Hepatocyte (in vitro differentiated cells): ENCODE data around the gene HIP1. TPM values are rescaled to one million over a fixed set of nuclear protein-coding genes. Genes with fewer than 3 reads are reported as not detected.

Experiments
- DNase-seq: peaks from one replicate; pipeline ENCODE4 v3.0.0-alpha.2; 2016; ENCODE audit warnings: low spot score
- H2AFZ ChIP-seq: fragments of 200-600 bp; sonication (generic); 2 replicates; pipeline ENCODE4 v1.6.0; 2016; ENCODE audit warnings: antibody characterized with exemption, mild to moderate bottlenecking
- H3K27ac ChIP-seq: fragments of 200-600 bp; sonication (generic); 2 replicates; pipeline ENCODE4 v1.5.1; 2016; ENCODE audit warnings: mild to moderate bottlenecking
- H3K27me3 ChIP-seq: fragments of 200-600 bp; sonication (generic); 2 replicates; pipeline ENCODE4 v1.6.1; 2016
- H3K36me3 ChIP-seq: fragments of 200-600 bp; sonication (generic); replicated peaks from 2 replicates; pipeline ENCODE4 v1.5.1; 2016; ENCODE audit warnings: low read depth; ENCODE audit not compliant: insufficient read depth
- H3K4me1 ChIP-seq: fragments of 200-600 bp; sonication (generic); 2 replicates; pipeline ENCODE4 v1.5.1; 2016; ENCODE audit warnings: mild to moderate bottlenecking, moderate library complexity; ENCODE audit not compliant: insufficient read depth
- H3K4me2 ChIP-seq: fragments of 200-600 bp; sonication (generic); 2 replicates; pipeline ENCODE4 v1.6.0; 2016
- H3K4me3 ChIP-seq: fragments of 200-600 bp; sonication (generic); 2 replicates; pipeline ENCODE4 v1.5.1; 2016; ENCODE audit warnings: mild to moderate bottlenecking
- H3K79me2 ChIP-seq: fragments of 200-600 bp; sonication (generic); 2 replicates; pipeline ENCODE4 v1.6.0; 2017; ENCODE audit warnings: mild to moderate bottlenecking
- H3K9me2 ChIP-seq: fragments of 200-600 bp; sonication (generic); replicated peaks from 2 replicates; pipeline ENCODE4 v1.6.0; 2017; ENCODE audit warnings: mild to moderate bottlenecking; ENCODE audit not compliant: insufficient read depth
- H3K9me3 ChIP-seq: fragments of 200-600 bp; sonication (generic); 2 replicates; pipeline ENCODE4 v1.5.1; 2016; ENCODE audit warnings: low read depth, mild to moderate bottlenecking
- H4K20me1 ChIP-seq: fragments of 200-600 bp; sonication (generic); 2 replicates; pipeline ENCODE4 v1.6.0; 2016; ENCODE audit warnings: mild to moderate bottlenecking; ENCODE audit not compliant: insufficient read depth, poor library complexity, severe bottlenecking
- EZH2 ChIP-seq: fragments of 200-600 bp; sonication (generic); IDR thresholded peaks from 2 replicates; pipeline ENCODE4 v1.6.1; 2016; ENCODE audit warnings: antibody characterized with exemption, mild to moderate bottlenecking, borderline replicate concordance
- EZH2phosphoT487 ChIP-seq: fragments of 200-600 bp; sonication (generic); IDR thresholded peaks from one replicate; pipeline ENCODE4 v1.6.1; 2018; ENCODE audit warnings: antibody characterized with exemption, mild to moderate bottlenecking, low read depth, moderate library complexity; ENCODE audit not compliant: unreplicated experiment, severe bottlenecking
- WGBS: methylation state at CpG from one replicate; pipeline ENCODE4 v1.1.6; 2016; ENCODE audit warnings: low lambda C conversion rate; ENCODE audit errors: missing lambda C conversion rate; 5-methylcytosine and 5-hydroxymethylcytosine counted together
- polyA plus RNA-seq: library from polyadenylated mRNA; unstranded; fragments of >200 nt; fragmentation: Nextera tagmentation; extraction: Ambion mirVana; gene quantifications from 2 replicates; pipeline ENCODE4 v1.2.1, GENCODE V29; 2016
- total RNA-seq: library from RNA; depleted of rRNA; stranded (reverse); fragments of >200 nt; gene quantifications from 2 replicates; pipeline ENCODE4 v1.2.3, GENCODE V29; 2014
- TF ChIP-seq, protein P1 (sequence below): fragments of 200-600 bp; sonication (generic); IDR thresholded peaks from 2 replicates; pipeline ENCODE4 v1.5.1; 2016; ENCODE audit warnings: antibody characterized with exemption, mild to moderate bottlenecking; ENCODE audit not compliant: poor library complexity

Gene HIP1
- total and polyA plus RNA-seq, 2 experiments from 2014 or later: 8.3 to 14.5 TPM

DNA sequence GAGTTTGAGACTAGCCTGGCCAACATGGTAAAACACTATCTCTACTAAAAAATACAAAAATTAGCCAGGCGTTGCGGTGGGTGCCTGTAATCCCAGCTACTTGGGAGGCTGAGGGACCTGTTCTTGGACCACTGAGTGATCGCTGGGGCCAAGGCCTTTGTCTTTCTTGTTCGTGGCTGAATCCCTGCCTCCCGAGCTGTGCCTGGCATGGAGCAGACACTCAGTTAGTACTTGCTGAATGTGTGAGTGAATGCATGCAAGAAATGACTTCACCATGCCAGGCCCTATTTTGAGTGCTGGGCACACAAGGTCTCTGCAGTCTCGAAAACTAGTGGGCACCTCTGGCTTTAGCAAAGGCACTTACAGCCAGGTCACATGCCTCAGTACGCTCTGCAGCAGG is 85.1 kb downstream of the HIP1 start:
- no peaks in the 10 kb centered on the region for H3K27me3 ChIP-seq
- no peaks in the 10 kb centered on the region for H3K4me1 ChIP-seq
- H3K4me3 ChIP-seq: no peak overlapping the region
- DNase-seq: no peak
- H3K9me3 ChIP-seq: no peaks in the 10 kb centered on the region
- H3K9me2 ChIP-seq: no peaks in the 10 kb centered on the region
- no peaks in the 10 kb centered on the region for H3K36me3 ChIP-seq
- no peak overlapping the region for H2AFZ ChIP-seq
- H3K27ac ChIP-seq: no peak overlapping the region
- no peaks in the 10 kb centered on the region for H4K20me1 ChIP-seq
- WGBS: 99% methylated on average over 7 of the region's 7 CpGs
- TF ChIP-seq EZH2phosphoT487 (no peak), EZH2 (no peak)
- TF ChIP-seq, protein P1, sequence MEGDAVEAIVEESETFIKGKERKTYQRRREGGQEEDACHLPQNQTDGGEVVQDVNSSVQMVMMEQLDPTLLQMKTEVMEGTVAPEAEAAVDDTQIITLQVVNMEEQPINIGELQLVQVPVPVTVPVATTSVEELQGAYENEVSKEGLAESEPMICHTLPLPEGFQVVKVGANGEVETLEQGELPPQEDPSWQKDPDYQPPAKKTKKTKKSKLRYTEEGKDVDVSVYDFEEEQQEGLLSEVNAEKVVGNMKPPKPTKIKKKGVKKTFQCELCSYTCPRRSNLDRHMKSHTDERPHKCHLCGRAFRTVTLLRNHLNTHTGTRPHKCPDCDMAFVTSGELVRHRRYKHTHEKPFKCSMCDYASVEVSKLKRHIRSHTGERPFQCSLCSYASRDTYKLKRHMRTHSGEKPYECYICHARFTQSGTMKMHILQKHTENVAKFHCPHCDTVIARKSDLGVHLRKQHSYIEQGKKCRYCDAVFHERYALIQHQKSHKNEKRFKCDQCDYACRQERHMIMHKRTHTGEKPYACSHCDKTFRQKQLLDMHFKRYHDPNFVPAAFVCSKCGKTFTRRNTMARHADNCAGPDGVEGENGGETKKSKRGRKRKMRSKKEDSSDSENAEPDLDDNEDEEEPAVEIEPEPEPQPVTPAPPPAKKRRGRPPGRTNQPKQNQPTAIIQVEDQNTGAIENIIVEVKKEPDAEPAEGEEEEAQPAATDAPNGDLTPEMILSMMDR: no peak
- no peaks in the 10 kb centered on the region for H3K79me2 ChIP-seq
- no peak overlapping the region for H3K4me2 ChIP-seq

DNA sequence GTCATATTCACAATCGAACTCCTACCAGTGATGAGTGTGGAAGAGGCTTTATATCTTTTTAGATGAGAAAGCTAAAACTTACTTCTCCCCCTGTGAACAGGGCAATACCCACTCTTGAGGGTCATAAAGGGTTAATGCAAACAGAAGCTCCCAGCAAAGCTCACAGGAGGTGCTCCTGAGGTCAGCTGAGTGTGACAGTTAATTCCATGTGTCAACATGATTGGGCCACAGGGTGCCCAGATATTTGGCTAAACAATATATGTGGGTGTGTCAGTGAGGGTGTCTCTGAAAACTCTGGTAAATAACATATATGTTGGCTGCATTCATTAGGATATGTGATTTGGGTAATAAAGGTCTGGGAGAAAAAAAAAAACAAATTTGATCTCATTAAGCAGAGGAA is 86.0 kb downstream of the HIP1 start:
- Histone ChIP-seq H3K36me3 (no peaks in the 10 kb centered on the region), H3K4me2 (no peak overlapping the region), H3K9me3 (no peaks in the 10 kb centered on the region), H4K20me1 (no peaks in the 10 kb centered on the region), H3K79me2 (no peaks in the 10 kb centered on the region), H3K27me3 (no peaks in the 10 kb centered on the region), H3K4me1 (no peaks in the 10 kb centered on the region), H3K27ac (no peak overlapping the region), H3K9me2 (no peaks in the 10 kb centered on the region), H3K4me3 (no peak overlapping the region), H2AFZ (no peak overlapping the region)
- DNase-seq: no peak
- 87% methylated on average over 1 of the region's 1 CpG for WGBS
- no peak for TF ChIP-seq EZH2phosphoT487
- TF ChIP-seq, protein P1: no peak
- TF ChIP-seq EZH2: no peak

DNA sequence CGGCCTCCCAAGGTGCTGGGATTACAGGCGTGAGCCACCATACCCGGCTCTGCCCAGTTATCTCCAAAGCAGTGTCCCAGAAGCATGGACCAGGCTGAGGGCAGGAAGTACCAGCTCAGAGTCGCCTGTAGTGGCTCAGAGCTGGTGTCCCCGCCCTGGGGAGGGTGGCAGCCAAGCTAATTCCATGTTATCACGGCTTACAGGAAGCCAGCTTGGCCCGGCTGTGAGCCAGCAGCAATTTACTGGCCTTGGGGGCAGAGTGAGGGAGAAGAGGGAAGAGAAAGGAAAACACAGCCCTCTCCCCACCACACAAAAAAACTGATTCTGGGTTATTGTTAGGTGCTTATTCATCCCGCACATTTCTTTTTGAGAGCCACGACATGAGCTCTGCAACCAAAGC is 88.1 kb downstream of the HIP1 start:
- TF ChIP-seq EZH2phosphoT487 (no peak), EZH2 (no peak)
- TF ChIP-seq, protein P1: no peak
- Histone ChIP-seq H3K9me2 (no peaks in the 10 kb centered on the region), H3K79me2 (no peaks in the 10 kb centered on the region), H2AFZ (no peak overlapping the region), H3K4me1 (no peaks in the 10 kb centered on the region), H3K4me2 (no peak overlapping the region), H3K27me3 (no peaks in the 10 kb centered on the region), H3K4me3 (no peak overlapping the region), H3K36me3 (no peaks in the 10 kb centered on the region), H4K20me1 (no peaks in the 10 kb centered on the region), H3K9me3 (no peaks in the 10 kb centered on the region), H3K27ac (no peak overlapping the region)
- 57% methylated on average over 9 of the region's 9 CpGs for WGBS
- no peak for DNase-seq

DNA sequence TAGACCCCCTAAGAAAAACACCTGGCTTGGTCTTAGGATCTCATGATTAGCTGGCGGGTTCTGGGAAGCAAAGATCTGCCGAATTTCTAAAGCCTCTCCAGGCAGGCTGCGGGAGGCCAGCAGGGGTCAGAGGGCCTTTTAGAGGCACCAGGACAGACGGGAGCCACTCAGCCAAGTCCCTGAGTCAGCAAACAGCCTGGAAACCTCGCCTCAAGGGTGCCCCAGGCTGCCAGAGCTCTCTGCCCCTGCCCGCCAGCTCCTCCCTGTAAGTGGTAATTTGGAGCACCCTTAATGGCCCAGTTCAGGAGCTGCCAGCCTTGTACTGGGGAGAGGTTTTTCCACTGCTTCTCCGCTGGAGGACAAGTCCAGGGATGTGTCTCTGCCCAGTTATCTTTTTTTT is 88.7 kb downstream of the HIP1 start:
- H3K27ac ChIP-seq: no peak overlapping the region
- TF ChIP-seq EZH2phosphoT487 (no peak), EZH2 (no peak)
- TF ChIP-seq, protein P1: no peak
- H3K27me3 ChIP-seq: no peaks in the 10 kb centered on the region
- H3K9me3 ChIP-seq: no peaks in the 10 kb centered on the region
- no peaks in the 10 kb centered on the region for H3K36me3 ChIP-seq
- no peaks in the 10 kb centered on the region for H3K9me2 ChIP-seq
- H3K79me2 ChIP-seq: no peaks in the 10 kb centered on the region
- no peak for DNase-seq
- WGBS: 55% methylated on average over 7 of the region's 7 CpGs
- no peak overlapping the region for H3K4me3 ChIP-seq
- no peak overlapping the region for H3K4me2 ChIP-seq
- H3K4me1 ChIP-seq: no peaks in the 10 kb centered on the region
- no peaks in the 10 kb centered on the region for H4K20me1 ChIP-seq
- H2AFZ ChIP-seq: no peak overlapping the region
